Measurements from ENCODE around the gene PFN3.
"Not testable (repeated sequence)": the region's sequence is repeated elsewhere in the genome, so short reads cannot be mapped to it uniquely, and the experiment has no call there.

Gene PFN3

GRCh38 chr5:177393206-177393765 lies 7.2 kb downstream of the PFN3 start:
- DNase-seq (ENCODE audit: low spot score), result no peak

- DNase-seq (ENCODE audit: low spot score), result no peak
These were observed 7.7 kb downstream of the PFN3 start for GRCh38 chr5:177392765-177393164.

GRCh38 chr5:177390363-177391300 lies 9.8 kb downstream of the PFN3 start:
- peak; percentile 90 for DNase-seq (ENCODE audit: low spot score)

GRCh38 chr5:177389241-177390169 lies 11.0 kb downstream of the PFN3 start:
- DNase-seq (ENCODE audit: low spot score), result peak; percentile 57

GRCh38 chr5:177388521-177389052 lies 11.9 kb downstream of the PFN3 start:
- no peak for DNase-seq (ENCODE audit: low spot score)

GRCh38 chr5:177387405-177387804 lies 13.1 kb downstream of the PFN3 start:
- DNase-seq (ENCODE audit: low spot score), result peak; percentile 54

GRCh38 chr5:177386542-177386941 lies 13.9 kb downstream of the PFN3 start:
- no peak for DNase-seq (ENCODE audit: low spot score)

- no peak for DNase-seq (ENCODE audit: low spot score)
These were observed 14.7 kb downstream of the PFN3 start for GRCh38 chr5:177385720-177386119.

GRCh38 chr5:177384134-177384533 lies 16.3 kb downstream of the PFN3 start, which contains the start of gene SLC34A1:
TSS of gene SLC34A1 (plus strand) at chr5:177384434. CDS start at chr5:177385742, 1,308 bp downstream.
- no peak for DNase-seq (ENCODE audit: low spot score)

GRCh38 chr5:177383181-177383580 lies 17.3 kb downstream of the PFN3 start:
- no peak for DNase-seq (ENCODE audit: low spot score)

- DNase-seq (ENCODE audit: low spot score), result no peak
These were observed 17.9 kb downstream of the PFN3 start for GRCh38 chr5:177382423-177383029.

GRCh38 chr5:177380805-177381126 lies 19.7 kb downstream of the PFN3 start:
- no peak for DNase-seq (ENCODE audit: low spot score)

- DNase-seq (ENCODE audit: low spot score), result no peak
These were observed 21.3 kb downstream of the PFN3 start for GRCh38 chr5:177378884-177379883.

- DNase-seq (ENCODE audit: low spot score), result no peak
These were observed 22.3 kb downstream of the PFN3 start for GRCh38 chr5:177377851-177378776.

GRCh38 chr5:177376107-177376506 lies 24.4 kb downstream of the PFN3 start:
- no peak for DNase-seq (ENCODE audit: low spot score)

GRCh38 chr5:177375516-177375915 lies 24.9 kb downstream of the PFN3 start:
- DNase-seq (ENCODE audit: low spot score), result not testable (repeated sequence)

- no peak for DNase-seq (ENCODE audit: low spot score)
These were observed 26.2 kb downstream of the PFN3 start for GRCh38 chr5:177374211-177374610.

GRCh38 chr5:177373806-177374205 lies 26.7 kb downstream of the PFN3 start:
- DNase-seq (ENCODE audit: low spot score), result no peak

GRCh38 chr5:177372910-177373309 lies 27.6 kb downstream of the PFN3 start:
- no peak for DNase-seq (ENCODE audit: low spot score)

Measured in germinal center (tissue), 1 donor.